Measurements from ENCODE around the gene TMEM170A.

Gene TMEM170A

DNA sequence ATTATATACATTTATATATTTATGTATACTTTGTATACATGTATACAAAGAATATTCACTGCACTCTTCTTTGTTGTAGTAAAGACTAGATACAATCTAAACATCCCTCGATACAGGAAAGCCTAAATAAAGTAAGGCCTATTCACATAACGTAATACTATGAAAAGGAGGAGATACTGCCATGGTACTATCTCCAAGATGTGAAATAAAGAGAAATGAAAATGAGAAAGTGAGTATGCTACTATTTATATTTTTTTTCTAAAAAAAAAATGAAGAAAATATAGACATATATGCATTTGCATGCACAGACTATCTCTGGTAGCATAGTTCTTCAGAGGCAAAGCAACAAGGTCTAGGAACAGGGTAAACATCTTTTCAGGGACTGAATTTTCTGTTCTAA lies 50.5 kb downstream of the TMEM170A start:
- in situ Hi-C loops (cut with MboI; ENCODE audit: low sequenced_read_pairs) = no loop called here

DNA sequence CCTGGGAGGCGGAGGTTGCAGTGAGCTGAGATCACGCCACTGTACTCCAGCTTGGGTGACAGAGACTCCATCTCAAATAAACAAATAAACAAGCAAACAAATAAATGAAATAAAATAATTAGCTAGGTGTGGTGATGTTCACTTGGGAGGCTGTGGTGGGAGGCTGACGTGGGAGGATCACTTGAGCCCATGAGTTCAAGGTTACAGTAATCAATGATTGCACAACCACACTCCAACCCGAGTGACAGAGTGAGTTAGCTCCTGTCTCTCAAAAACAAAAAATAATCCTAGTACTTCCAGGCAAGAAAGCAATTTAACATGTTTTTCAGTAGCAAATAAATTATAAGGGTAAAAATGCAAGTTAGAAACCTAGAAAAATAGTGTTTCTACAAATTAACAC lies 57.5 kb downstream of the TMEM170A start:
- in situ Hi-C loops (cut with MboI; ENCODE audit: low sequenced_read_pairs) = no loop called here

DNA sequence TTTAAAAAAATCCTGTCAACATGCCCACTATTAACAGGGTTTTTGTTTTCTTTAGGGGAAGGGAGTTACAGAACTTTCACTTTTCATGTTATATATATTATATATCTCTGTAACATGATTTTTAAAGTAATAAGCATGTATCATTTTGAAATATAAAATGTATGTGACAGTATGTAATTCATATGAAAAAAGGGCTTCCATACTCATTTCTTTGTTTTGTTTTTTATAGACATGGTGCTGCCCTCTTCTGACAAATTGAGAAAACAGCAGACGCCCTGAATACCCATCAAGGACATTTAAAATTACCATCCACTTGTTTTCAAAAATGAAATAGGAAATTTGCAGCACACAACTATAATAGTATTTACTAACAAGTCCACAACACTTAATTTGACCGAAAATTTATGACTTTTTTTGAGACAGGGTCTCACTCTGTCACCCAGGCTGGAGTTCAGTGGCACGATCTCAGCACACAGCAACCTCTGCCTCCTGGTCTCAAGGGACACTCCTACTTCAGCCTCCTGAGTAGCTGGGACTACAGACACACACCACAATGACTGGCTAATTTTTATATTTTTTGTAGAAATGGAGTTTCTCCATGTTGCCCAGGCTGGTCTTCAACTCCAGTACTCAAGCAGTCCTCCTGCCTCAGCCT lies 61.5 kb downstream of the TMEM170A start:
- in situ Hi-C loops (cut with MboI; ENCODE audit: low sequenced_read_pairs) = no loop called here

DNA sequence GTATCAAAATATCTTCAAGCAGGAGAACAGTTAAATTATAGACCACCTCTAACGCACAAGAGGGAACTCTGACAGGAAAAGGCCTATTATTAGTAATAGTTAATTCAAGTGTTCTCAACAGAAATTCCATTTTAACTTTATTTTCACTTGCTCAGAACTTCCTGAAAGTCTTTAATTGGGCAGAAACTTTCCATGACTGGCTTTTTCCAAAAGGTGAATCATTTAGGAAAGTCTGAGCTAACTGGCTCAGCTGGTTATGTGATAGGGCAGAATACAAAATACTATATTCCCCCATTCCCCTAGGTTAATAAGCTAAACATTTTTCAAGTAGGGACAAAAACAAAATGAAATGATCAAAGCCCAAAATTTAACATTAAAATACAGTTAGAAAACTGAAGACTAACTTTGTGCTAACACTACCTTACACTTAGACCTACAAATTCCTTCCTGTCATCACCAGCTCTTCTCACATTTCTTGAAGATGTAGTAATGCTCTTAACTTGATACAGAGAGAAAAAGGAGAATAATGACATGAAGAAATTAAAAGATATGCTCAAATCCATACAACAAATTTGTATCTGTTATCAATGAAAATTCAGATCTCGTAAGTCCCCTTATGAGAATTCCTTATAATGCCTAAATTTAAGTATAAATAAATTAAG lies 62.2 kb downstream of the TMEM170A start:
- in situ Hi-C loops (cut with MboI; ENCODE audit: low sequenced_read_pairs) = no loop called here

DNA sequence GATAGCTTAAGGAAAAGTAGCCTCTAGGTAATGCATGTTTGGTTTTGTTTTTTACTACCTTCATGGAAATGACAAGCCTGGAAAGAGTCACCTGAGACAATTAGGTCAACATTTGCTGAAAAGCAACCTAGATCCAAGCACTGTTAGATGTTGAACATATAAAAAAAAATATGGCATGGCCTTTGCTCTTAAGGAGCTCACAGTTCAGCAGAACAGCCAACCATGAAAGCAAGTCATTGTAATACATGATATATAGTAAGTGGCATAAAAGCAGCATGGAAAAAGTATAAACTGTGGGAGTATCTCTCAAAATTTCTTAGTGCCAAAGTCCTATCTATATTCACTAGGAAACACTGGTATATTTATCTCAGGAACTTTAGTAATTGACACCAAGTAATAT lies 62.8 kb downstream of the TMEM170A start:
- in situ Hi-C loops (cut with MboI; ENCODE audit: low sequenced_read_pairs) = no loop called here

DNA sequence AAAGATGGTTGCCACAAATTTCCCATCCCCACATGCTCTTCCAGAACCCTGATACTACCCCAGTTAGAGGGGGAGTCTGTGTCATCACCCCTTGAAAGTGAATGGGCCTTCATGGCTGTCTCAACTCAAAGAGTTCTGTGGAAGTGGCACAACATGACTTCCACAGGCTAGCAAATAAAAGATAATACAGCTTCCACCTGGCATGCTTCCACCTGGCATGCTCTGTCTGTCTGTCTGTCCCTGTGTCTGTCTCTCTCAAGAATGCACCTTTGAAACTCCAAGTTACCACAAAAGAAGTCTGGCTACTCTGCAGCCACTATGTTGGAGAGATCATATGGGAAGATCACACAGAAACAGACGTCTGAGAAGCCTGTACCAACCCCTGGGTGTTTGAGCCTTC lies 66.2 kb downstream of the TMEM170A start:
- in situ Hi-C loops (cut with MboI; ENCODE audit: low sequenced_read_pairs) = loop anchor here (25.0 kb wide), 1 partner anchor 186 kb away; the partner anchor contains the start of genes CTRB1 and CTRB2

DNA sequence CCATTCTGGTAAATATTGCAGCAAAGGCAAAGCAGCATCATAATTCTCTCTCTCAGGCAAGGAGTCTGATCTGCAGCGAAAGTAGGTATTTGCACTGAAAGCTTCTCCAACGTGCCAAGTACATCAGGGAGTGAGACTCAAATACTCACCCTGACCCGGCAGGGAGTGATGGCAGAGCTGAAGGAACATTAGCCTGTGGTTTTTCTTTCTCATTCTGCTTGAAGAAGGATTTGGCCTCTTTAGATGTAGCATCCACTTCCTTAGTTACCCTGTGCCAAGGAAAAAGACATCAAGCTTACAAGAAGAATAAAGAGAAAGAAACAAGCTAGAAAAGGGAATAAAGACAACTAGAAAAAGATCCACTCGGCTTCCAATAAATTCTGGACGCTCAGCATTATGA lies 69.5 kb downstream of the TMEM170A start:
- in situ Hi-C loops (cut with MboI; ENCODE audit: low sequenced_read_pairs) = loop anchor here (25.0 kb wide), 1 partner anchor 183 kb away; the partner anchor contains the start of genes CTRB1 and CTRB2
